ENCODE data around the gene BAZ2A.

DNA sequence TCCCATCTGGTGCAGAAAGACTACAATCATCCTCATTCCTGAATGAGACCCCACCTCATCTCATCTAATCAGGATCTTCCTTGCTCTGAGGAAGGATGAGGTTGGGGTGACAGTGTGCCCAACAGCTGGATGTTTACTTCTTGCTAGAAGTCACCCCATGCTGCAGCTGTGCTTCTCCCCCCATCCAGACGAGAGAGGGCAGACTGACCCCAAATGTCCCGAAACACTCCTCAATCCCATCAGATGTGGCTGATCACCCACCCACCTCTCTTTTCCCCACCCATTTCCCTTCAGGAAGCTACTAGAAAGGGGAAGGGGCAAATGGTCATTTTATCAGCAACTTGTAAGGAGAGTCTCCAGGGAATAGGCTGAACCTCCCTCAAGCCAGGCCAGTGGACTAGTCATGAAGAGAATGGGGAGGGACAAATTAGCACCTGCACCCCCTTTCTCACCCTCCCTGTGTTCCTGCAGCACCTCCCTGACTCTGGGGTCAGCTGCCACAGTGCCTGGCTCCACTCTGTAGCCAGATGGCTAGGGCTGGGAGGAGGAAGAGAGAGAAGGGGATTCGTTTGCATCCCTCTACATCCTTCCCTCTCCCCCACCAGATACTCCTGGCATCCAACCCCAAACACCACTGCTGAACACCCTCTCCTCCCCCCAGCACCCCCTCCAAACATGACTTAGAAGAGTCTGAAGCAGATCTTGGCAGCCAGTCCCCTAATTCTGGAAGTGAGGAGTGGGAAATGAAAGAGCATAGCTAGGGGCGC is 2.8 kb upstream of the BAZ2A start:
- TF ChIP-seq, protein P1, sequence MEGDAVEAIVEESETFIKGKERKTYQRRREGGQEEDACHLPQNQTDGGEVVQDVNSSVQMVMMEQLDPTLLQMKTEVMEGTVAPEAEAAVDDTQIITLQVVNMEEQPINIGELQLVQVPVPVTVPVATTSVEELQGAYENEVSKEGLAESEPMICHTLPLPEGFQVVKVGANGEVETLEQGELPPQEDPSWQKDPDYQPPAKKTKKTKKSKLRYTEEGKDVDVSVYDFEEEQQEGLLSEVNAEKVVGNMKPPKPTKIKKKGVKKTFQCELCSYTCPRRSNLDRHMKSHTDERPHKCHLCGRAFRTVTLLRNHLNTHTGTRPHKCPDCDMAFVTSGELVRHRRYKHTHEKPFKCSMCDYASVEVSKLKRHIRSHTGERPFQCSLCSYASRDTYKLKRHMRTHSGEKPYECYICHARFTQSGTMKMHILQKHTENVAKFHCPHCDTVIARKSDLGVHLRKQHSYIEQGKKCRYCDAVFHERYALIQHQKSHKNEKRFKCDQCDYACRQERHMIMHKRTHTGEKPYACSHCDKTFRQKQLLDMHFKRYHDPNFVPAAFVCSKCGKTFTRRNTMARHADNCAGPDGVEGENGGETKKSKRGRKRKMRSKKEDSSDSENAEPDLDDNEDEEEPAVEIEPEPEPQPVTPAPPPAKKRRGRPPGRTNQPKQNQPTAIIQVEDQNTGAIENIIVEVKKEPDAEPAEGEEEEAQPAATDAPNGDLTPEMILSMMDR (IDR thresholded peaks at IDR 0.05) = no peak
- no peak for TF ChIP-seq POLR2A (IDR thresholded peaks at IDR 0.05)

Data from prostate gland (tissue), 2 donors.